ENCODE measurements around the gene CRLF3. TPM values are rescaled to one million over a fixed set of nuclear protein-coding genes. Genes with fewer than 3 reads are reported as not detected.
"Not testable (repeated sequence)": the region's sequence is repeated elsewhere in the genome, so short reads cannot be mapped to it uniquely, and the experiment has no call there.

The CRLF3 gene
- total RNA-seq, 2 experiments from 2014 or later, result 38.4 to 40.1 TPM

DNA sequence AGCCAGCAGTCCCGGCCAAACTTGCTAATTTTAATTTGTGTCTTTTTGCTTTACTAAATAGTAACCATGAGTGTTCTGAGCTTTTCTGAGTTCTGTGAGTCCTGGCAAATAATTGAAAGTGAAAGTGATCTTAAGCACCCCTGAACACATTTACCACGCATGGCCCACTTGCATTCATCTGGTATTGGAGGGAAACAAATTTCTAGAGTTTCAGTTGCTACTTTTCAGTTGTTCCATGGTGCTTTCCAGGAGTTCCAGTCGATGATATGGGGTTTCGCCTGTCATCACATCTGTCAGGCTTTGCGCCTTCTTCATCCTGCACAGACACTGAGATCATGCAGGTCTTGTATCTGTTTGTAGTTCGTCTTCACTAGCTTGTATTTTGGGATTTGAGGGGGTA is 44.1 kb downstream of the CRLF3 start:
- CTCF ChIA-PET, result no interaction called here
- POLR2A ChIA-PET, result interaction anchor here (0.6 to 0.8 kb wide), 2 partner anchors 416 to 500 kb away, joined by 3 to 15 read pairs; no protein-coding TSS in a partner anchor

DNA sequence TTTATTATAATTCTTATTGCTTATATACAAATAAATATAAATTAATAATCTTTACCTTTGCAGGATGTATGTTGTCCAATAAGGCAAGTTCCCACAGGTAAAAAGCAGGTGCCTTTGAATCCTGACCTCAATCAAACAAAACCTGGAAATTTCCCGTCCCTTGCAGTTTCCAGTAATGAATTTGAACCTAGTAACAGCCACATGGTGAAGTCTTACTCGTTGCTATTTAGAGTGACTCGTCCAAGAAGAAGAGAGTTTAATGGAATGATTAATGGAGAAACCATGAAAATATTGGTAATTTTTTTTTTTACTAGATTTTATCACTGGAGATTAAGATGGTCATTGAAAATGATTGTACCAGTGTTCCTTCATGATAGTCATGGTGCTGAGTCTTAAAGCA is 55.7 kb downstream of the CRLF3 start:
- POLR2A ChIA-PET, CTCF ChIA-PET: not testable (repeated sequence)

DNA sequence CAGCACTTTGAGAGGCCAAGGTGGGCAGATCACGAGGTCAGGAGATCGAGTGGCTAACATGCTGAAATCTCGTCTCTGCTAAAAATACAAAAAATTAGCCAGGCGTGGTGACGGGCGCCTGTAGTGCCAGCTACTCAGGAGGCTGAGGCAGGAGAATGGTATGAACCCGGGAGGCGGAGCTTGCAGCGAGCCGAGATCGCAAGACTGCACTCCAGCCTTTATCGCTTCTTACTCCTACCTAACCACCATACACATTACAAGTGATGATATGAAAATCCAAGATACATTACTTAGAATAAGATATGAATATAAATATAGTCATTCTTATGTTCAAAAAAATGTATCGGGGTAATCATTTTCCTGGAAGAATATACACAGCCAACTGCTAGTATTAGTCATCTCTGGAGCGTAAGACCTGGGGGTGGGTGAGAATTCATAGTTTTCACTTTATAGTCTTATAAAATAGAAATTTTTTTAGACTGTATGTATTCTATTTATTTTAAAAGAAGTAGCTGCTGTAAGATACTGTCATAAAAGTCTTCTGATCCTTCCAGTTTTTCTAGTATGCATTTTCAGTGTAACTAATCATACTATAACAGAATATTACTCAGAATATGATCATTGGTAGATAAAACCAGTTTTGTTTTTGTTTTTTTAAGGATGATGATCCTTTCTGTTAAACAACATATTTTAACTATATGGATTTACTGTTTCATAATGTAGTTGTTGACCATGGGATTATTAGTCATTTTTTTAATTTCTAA is 56.7 kb downstream of the CRLF3 start:
- CTCF ChIA-PET, result not testable (repeated sequence)
- POLR2A ChIA-PET, result interaction anchor here (0.6 kb wide), 2 partner anchors 9 to 57 kb away, joined by 3 to 6 read pairs; partner anchors contain the start of gene CRLF3

DNA sequence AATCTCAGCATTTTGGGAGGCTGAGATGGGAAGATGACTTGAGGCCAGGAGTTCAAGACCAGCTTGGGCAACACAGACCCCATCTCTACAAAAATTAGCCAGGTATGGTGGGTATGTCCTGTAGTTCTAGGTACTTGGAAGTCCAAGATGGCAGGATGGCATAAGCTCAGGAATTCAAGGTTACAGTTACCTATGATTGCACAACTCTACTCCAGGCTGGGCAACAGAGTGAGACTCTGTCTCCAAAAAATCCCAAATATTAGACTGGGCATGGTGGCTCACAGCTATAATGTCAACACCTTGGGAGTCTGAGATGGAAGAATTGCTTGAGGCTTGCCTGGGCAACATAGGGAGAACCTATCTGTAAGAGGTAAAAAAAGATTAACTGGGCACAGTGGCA is 63.4 kb downstream of the CRLF3 start:
- POLR2A ChIA-PET, result no interaction called here
- CTCF ChIA-PET, result interaction anchor here (0.6 kb wide), 1 partner anchor 1024 kb away, joined by 3 read pairs; no protein-coding TSS in a partner anchor

GRCh38 chr17:30753291-30753690 is 71.2 kb downstream of the CRLF3 start:
- POLR2A ChIA-PET, CTCF ChIA-PET: not testable (repeated sequence)

GRCh38 chr17:30750982-30751381 is 73.5 kb downstream of the CRLF3 start:
- CTCF ChIA-PET, result not testable (repeated sequence)

DNA sequence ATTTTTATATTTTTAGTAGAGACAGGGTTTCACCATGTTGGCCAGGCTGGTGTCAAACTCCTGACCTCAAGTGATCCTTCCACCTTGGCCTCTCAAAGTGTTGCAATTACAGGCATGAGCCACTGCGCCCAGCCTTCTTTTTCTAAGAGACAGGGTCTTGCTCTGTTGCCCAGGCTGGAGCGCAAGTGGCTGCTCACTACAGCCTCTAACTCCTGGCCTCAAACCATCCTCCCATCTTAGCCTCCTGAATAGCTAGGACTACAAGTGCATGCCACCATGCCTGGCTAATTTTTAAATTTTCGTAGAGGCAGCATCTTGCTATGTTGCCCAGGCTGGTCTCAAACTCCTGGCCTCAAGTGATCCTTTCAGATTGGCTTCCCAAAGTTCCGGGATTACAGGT is 76.9 kb downstream of the CRLF3 start:
- POLR2A ChIA-PET, CTCF ChIA-PET: not testable (repeated sequence)

More at GRCh38 chr17:30750982-30751381, 73.5 kb downstream of the CRLF3 start:
- POLR2A ChIA-PET, result interaction anchor here (0.7 kb wide), 1 partner anchor 335 kb away, joined by 3 read pairs; no protein-coding TSS in a partner anchor

DNA sequence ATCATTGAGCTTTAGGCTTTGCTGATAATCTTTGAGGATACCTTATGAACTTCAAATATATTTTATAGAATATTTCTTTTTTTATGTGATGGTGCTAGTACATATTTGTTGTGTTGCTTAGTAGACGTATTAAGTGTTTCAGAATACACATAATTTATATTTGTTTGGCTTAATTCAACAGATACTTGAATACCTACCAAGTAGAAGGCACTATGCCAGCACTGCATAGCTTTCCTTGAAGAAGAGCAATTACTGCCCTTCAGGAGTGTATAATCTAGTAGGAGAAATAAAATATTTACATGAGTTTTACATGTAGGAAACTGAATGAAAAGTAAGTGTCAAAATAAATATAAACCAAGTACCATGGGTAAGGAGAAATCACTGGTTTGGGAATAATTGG is 81.8 kb downstream of the CRLF3 start:
- CTCF ChIA-PET, POLR2A ChIA-PET: not testable (repeated sequence)

- CTCF ChIA-PET, POLR2A ChIA-PET: not testable (repeated sequence)
These were observed 88.1 kb downstream of the CRLF3 start for GRCh38 chr17:30736371-30736770.

DNA sequence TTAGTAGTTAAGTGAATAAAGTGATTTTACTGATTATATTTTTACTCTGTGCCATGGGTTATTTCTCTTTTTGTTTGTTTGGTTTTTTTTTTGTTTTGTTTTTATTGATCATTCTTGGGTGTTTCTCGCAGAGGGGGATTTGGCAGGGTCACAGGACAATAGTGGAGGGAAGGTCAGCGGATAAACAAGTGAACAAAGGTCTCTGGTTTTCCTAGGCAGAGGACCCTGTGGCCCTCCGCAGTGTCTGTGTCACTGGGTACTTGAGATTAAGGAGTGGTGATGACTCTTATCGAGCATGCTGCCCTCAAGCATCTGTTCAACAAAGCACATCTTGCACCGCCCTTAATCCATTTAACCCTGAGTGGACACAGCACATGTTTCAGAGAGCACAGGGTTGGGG is 88.8 kb downstream of the CRLF3 start:
- POLR2A ChIA-PET, CTCF ChIA-PET: not testable (repeated sequence)

GRCh38 chr17:30735206-30735605 is 89.3 kb downstream of the CRLF3 start:
- POLR2A ChIA-PET, CTCF ChIA-PET: not testable (repeated sequence)

- POLR2A ChIA-PET, CTCF ChIA-PET: not testable (repeated sequence)
These were observed 90.3 kb downstream of the CRLF3 start for GRCh38 chr17:30734153-30734552.

Other genes starting within 250 kb of the CRLF3 start
- 10 to 100 TPM; 32.1 to 32.2 TPM for gene ATAD5, start 7.3 kb upstream of the CRLF3 start, total RNA-seq
- gene TEFM, start 81.5 kb upstream of the CRLF3 start, total RNA-seq, result 10 to 100 TPM; 15.5 to 19.2 TPM
- gene ADAP2, start 97.3 kb upstream of the CRLF3 start, total RNA-seq, result under 1 TPM; 0.63 to 0.65 TPM
- 1 to 10 TPM; 7.8 to 8.7 TPM for gene RNF135, start 146.3 kb upstream of the CRLF3 start, total RNA-seq